Frontal cortex (tissue), 4 donors: ENCODE results near the gene TBC1D10B. TPM values are rescaled to one million over a fixed set of nuclear protein-coding genes. Genes with fewer than 3 reads are reported as not detected.

ENCODE experiments used
- DNase-seq, 2 donors: peaks; one replicate each; pipeline ENCODE4 v3.0.0; 2012; ENCODE audit warnings: low spot score in 2 of 2
- FAIRE-seq: peaks from 2 replicates; lab custom pipeline; 2012; peaks lifted over from hg19 to GRCh38; lab: Jason Lieb, UNC
- total RNA-seq: library from RNA; depleted of rRNA; stranded (reverse); fragments of >200 nt; gene quantifications from one replicate; pipeline ENCODE4 v1.2.3, GENCODE V29; 2014
- donor health status: control.
- donor health status: control.
- donor health status: control.

TBC1D10B gene
- total RNA-seq, 1 donor from 2014 or later = 25.3 TPM

GRCh38 chr16:30377050-30377811 lies 6.9 kb upstream of the TBC1D10B start:
- no peak for FAIRE-seq

GRCh38 chr16:30376461-30376902 lies 6.2 kb upstream of the TBC1D10B start:
- DNase-seq = no peak
- FAIRE-seq = no peak

More at GRCh38 chr16:30377050-30377811, 6.9 kb upstream of the TBC1D10B start:
- DNase-seq = no peak

- no peak for DNase-seq
- FAIRE-seq = no peak
Measured at GRCh38 chr16:30375864-30376263, 5.6 kb upstream of the TBC1D10B start.

- DNase-seq (no peak), FAIRE-seq (no peak)
Measured at GRCh38 chr16:30374538-30374937, 4.2 kb upstream of the TBC1D10B start, which contains the start of gene MYL11. TSS of gene MYL11 (plus strand) at chr16:30374802. CDS start at chr16:30374858, 56 bp downstream.

- DNase-seq (no peak), FAIRE-seq (no peak)
Measured at GRCh38 chr16:30372725-30373124, 2.4 kb upstream of the TBC1D10B start.

GRCh38 chr16:30372038-30372712 lies 1.9 kb upstream of the TBC1D10B start:
- FAIRE-seq = no peak
- no peak for DNase-seq

GRCh38 chr16:30371248-30371816 lies 1.0 kb upstream of the TBC1D10B start:
- no peak for FAIRE-seq
- DNase-seq = no peak

- no peak for DNase-seq
Measured at GRCh38 chr16:30369938-30370455, 297 bp downstream of the TBC1D10B start.

GRCh38 chr16:30369091-30369937 lies 980 bp downstream of the TBC1D10B start:
- DNase-seq (no peak), FAIRE-seq (no peak)

More at GRCh38 chr16:30369938-30370455, 297 bp downstream of the TBC1D10B start:
- FAIRE-seq = no peak

- no peak for FAIRE-seq
Measured at GRCh38 chr16:30368792-30369090, 1.6 kb downstream of the TBC1D10B start.

GRCh38 chr16:30368122-30368791 lies 2.0 kb downstream of the TBC1D10B start:
- FAIRE-seq (no peak), DNase-seq (no peak)

More at GRCh38 chr16:30368792-30369090, 1.6 kb downstream of the TBC1D10B start:
- no peak for DNase-seq

- DNase-seq (no peak), FAIRE-seq (no peak)
Measured at GRCh38 chr16:30367349-30368009, 2.8 kb downstream of the TBC1D10B start.

GRCh38 chr16:30366511-30366910 lies 3.8 kb downstream of the TBC1D10B start:
- FAIRE-seq (no peak), DNase-seq (no peak)

GRCh38 chr16:30365200-30365599 lies 5.1 kb downstream of the TBC1D10B start:
- FAIRE-seq (no peak), DNase-seq (no peak)

- no peak for FAIRE-seq
Measured at GRCh38 chr16:30361180-30361579, 9.1 kb downstream of the TBC1D10B start.

GRCh38 chr16:30359871-30360170 lies 10.5 kb downstream of the TBC1D10B start:
- FAIRE-seq = no peak

More at GRCh38 chr16:30361180-30361579, 9.1 kb downstream of the TBC1D10B start:
- DNase-seq = no peak

GRCh38 chr16:30358990-30359870 lies 11.1 kb downstream of the TBC1D10B start:
- FAIRE-seq = no peak
- DNase-seq = no peak

More at GRCh38 chr16:30359871-30360170, 10.5 kb downstream of the TBC1D10B start:
- no peak for DNase-seq

- no peak for DNase-seq
- FAIRE-seq = no peak
Measured at GRCh38 chr16:30358577-30358936, 11.7 kb downstream of the TBC1D10B start.
